Gastrocnemius medialis (tissue), 4 donors: ENCODE measurements around the gene WDR48.

ENCODE experiments used
- POLR2A ChIP-seq, 2 donors: fragments of 450-650 bp; IDR thresholded peaks; one replicate each; pipeline ENCODE4 v1.6.1; 2017; ENCODE audit warnings: antibody characterized with exemption in 2 of 2, mild to moderate bottlenecking in 2 of 2, moderate library complexity in 2 of 2
- TF ChIP-seq, protein P1 (sequence below), 5 experiments: fragments of 450-650 bp in 3 of 5; fragments of 200-600 bp in 2 of 5; sonication (generic) in 2 of 5; IDR thresholded peaks in 4 of 5; conservative IDR thresholded peaks in 1 of 5; 1 replicate in 4 of 5; 2 replicates in 1 of 5; pipeline ENCODE4 v1.5.1; 2016 to 2019; ENCODE audit warnings: antibody characterized with exemption in 5 of 5, mild to moderate bottlenecking in 3 of 5, moderate library complexity in 3 of 5

DNA sequence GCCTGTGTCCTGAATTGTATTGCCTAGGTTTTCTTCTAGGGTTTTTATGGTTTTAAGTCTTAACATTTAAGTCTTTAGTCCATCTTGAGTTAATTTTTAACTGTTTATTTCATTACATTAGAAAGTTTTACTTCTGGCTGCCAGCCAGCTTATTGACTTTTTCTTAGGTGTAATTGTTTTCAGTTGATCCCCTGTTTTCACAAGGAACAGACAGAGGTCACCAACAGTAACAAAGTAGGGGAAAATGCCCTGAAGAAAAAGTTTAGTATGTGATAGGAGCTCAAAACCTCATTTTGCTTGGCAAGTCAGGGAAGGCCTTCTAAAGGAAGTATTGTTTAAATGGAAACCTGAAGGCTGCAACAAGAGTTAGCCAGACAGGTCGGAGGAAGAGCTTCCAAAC is 10.4 kb downstream of the WDR48 start:
- TF ChIP-seq, protein P1, sequence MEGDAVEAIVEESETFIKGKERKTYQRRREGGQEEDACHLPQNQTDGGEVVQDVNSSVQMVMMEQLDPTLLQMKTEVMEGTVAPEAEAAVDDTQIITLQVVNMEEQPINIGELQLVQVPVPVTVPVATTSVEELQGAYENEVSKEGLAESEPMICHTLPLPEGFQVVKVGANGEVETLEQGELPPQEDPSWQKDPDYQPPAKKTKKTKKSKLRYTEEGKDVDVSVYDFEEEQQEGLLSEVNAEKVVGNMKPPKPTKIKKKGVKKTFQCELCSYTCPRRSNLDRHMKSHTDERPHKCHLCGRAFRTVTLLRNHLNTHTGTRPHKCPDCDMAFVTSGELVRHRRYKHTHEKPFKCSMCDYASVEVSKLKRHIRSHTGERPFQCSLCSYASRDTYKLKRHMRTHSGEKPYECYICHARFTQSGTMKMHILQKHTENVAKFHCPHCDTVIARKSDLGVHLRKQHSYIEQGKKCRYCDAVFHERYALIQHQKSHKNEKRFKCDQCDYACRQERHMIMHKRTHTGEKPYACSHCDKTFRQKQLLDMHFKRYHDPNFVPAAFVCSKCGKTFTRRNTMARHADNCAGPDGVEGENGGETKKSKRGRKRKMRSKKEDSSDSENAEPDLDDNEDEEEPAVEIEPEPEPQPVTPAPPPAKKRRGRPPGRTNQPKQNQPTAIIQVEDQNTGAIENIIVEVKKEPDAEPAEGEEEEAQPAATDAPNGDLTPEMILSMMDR (IDR thresholded peaks at IDR 0.05 in 4 of 5, conservative IDR thresholded peaks at IDR 0.05 in 1 of 5) = no peak
- no peak for TF ChIP-seq POLR2A (IDR thresholded peaks at IDR 0.05)
